GM21619 (cell line): ENCODE results near the gene TTYH2.
"Not testable (repeated sequence)": the region's sequence is repeated elsewhere in the genome, so short reads cannot be mapped to it uniquely, and the experiment has no call there.

ENCODE experiments used
- ATAC-seq: cut with Tn5 transposase; IDR thresholded peaks from one replicate; pipeline ENCODE4 v1.9.1; 2021; ENCODE audit not compliant: unreplicated experiment

Gene TTYH2

DNA sequence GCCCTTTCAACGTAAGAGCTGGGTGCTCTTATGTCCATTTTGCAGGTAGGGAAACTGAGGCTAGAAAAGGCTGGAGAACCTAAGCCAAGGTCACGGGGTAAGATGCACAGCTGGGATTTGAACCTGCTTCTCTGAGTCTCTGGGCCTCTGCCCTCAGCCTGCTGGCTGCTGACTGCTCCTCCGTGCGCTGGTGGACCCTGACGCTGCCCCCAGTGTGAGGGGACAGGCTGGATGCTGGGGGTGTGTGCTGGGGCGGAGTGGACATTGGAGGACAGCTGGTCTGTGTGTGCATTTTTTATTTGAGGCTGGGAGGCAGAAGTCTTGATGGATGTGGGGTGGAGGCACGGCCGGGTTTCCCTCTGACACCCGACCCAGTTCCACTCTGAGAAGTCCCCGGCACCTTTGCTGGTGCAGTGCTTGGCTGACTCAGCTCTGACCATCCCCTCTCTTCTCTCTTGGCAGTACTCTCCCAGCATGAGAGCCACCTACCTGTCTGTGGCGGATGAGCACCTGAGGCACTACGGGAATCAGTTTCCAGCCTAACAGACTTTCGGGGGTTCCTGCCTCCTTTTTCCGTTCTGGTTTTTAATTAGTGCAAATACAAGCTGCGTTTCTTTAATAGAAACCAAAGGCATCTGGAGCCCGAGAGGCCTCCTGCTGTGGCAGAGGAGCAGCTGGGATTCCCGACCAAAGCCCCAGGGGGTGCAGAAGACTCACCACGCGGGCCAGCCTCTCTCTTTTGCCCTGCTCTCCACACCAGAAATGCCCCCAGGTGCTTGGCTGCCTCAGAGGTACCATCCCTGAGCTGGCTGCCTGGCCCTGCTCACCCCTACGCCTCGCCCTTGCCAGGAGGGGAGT is 46.5 kb downstream of the TTYH2 start:
- no peak for ATAC-seq

DNA sequence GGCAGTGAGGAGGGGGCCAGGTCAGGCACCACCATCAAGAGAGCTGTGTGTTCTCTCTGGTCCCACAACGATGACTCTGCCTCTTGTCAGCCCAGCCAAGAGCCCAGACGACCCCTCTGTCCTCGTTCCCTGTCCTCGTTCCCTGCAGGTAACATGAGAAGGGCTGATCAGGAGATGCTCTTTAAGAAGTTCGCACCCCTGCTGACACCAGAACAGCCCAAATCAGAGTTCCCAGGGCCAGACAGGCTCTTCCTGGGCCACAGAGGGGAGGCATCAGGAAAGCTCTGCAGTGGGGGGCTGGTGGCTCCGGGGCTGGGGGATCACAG is 47.1 kb downstream of the TTYH2 start:
- ATAC-seq = no peak

- no peak for ATAC-seq
These were observed 49.2 kb downstream of the TTYH2 start for GRCh38 chr17:74262601-74263000.

- ATAC-seq = not testable (repeated sequence)
These were observed 53.7 kb downstream of the TTYH2 start for GRCh38 chr17:74267054-74267453.

DNA sequence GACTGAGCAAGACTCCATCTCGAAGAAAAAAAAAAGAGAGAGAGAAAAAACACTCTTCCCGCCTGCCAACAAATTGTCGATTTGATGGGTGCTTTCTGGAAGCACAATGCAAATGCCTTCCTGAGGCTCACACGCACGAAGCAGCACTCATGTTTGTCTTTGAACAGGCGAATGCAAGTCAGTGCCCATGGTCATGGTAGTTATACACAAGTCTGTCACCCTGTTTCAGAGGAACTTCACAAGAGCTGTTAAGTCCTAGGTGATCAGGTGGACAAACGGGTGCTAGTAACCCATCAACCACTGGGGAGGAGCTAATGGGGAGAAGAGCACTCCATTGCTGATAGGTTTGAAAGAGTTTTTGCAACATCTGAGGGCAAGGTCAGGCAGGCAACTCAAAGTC is 54.2 kb downstream of the TTYH2 start:
- ATAC-seq = no peak

DNA sequence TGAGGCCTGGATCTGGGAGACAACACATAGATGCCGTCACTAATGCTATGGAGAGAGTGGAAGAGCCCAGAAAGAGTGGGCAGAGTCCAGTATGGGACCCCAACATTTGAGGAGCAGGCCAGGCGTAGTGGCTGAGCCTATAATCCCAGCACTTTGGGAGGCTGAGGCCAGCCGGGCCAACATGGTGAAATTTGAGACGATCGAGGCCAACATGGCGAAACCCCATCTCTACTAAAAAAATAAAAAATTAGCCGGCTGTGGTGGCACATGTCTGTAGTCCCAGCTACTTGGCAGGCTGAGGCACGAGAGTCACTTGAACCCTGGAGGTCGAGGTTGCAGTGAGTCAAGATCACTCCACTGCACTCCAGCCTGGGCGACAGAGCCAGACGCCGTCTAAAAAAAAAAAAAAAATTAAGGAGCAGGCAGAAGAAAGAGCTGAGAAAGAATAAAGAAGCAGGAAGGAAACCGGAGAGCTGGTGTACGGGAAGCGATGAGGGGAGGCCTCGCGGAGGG is 54.7 kb downstream of the TTYH2 start:
- no peak for ATAC-seq

DNA sequence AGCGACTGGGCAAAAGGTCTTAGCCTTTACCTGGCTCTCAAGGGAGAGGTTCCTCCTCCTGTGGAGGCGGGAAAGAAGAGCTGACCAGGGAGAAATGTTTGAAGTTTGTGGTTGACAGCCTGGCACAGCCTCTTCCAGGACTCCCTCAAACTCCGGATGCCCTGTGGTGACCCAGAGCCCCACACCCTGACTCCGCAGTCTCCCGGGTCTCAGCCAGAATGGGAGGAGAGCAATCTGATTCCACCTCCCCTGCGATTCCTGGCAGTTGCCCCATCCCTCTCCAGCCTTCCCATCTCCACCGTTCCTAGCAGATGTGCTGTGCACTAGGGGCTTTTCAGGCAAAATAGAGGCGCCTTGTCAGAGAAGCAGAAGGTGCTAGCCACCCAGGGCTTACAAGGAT is 55.2 kb downstream of the TTYH2 start:
- ATAC-seq = no peak

DNA sequence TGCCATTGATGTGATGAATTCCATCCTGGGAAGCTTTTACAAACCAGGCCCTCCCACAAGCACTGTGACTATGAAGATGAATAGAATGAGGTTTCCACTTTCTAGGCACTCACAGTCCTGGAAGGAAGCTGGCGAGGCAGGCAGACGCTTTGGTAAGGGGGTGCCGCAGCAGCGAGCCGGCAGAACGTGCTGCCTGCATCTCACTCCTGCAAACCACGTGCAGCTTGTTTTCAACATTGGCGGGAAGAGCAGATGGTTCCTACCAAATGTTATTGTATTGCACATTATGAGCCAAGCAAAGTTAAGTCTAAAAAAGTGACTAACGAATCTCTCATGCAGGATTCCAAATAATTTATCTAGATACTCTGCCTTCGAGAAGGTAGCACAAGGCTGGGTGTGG is 57.0 kb downstream of the TTYH2 start:
- no peak for ATAC-seq

DNA sequence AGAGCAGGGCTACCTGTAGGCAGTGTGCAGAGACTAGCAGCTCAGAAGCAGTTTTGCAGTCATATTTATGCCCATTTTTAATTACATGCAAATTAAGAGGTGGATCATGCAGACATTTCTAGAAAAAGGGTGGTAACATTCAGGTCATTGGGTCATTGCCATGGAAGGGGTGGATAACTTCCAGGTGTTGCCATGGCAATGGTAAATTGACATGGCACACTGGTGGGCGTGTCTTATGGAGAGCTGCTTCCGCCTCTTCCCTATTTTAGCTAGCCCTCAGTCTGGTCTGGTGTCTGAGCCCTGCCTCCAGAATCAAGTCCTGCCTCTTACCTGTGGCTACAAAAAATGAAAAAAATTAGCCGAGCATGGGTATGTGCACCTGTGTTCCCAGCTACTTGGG is 57.9 kb downstream of the TTYH2 start:
- no peak for ATAC-seq

- ATAC-seq = no peak
These were observed 58.7 kb downstream of the TTYH2 start for GRCh38 chr17:74271901-74272561.

GRCh38 chr17:74272731-74273201 is 59.4 kb downstream of the TTYH2 start:
- ATAC-seq = no peak

DNA sequence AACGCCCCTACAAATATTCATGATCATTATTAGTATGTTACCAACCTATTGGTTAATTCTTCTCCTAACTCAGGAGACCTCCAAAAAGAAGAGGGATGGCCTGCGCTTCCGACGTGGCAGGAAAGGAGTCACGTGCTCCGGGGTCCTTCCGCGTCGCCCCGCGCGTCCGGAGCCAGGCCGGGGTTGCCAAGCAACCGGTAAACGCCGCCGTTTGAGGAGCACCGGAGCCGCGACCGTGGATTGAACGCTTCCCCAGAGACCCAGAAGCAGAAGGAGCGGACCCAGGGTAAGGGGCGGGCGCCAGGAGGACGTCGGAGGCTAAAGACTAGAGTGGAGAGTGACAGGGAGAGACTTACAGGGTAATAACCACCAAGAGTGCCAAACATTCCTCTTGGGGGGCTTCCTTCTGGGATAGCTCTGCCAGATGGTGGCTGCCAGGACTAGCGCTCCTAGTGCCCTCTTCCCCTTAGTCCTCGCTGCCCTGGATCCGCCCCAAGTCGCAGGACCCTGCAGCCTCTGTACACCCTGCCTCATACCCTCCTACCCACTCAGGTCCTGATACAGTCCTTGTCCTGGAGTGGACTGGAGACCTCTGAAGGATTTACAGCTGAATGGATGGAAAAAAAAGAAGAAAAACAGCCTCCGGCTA is 60.8 kb downstream of the TTYH2 start, which contains the start of gene DNAI2:
TSS of gene DNAI2 (plus strand) at position 175 of the 649 bp plus-strand sequence. CDS start 7,584 bp downstream, outside the sequence.
- ATAC-seq = no peak

DNA sequence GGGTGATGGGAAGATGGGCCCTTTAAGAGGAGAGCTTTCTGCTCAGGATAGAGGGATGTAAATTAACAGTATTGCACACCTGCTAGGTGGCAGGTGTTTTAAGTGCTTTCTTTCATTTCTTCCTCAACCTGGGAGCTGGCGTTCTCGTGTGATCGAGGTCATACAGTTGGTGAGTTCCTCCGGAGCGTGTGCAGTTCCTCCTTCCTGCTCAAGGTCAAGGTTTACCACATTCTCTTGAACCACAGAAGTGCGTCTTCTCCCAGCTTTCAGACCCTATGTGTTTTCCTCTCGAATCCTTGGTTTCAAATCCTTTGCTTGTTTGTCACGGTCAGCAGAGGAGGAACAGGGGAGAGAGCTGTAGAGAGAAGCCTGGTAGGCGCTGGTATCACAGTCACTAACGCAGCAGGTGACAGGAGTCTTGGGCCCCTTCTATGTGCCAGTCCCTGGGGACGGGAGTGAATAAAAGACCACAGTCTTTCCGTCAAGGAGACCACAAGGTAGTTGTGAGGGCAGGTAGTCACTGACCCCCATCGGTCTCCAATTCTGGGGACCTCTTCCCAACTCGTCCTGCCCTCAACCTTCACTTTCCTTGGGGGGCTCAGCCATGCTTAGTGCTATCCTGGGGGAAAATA is 61.5 kb downstream of the TTYH2 start:
- ATAC-seq = no peak

DNA sequence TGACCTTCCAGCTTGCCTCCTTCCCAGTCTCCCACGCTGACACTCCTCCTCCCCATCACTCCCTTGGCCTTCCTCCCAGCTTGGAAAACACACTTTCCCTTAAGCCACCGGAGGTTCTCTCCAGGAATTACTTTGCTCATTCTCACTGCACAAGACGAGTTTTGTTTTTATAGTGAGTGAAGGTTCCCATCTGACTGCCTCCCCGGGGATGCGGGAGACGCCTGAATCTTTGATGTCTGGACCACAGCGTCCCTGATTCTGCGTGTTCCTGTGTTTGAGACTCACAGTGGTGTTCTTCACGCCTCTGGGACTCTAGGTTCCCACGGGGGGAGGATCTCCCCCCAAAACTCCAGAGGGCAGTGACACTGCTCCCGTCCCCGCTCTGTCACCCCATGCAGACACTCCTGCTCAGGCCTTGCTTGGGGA is 62.7 kb downstream of the TTYH2 start:
- no peak for ATAC-seq

DNA sequence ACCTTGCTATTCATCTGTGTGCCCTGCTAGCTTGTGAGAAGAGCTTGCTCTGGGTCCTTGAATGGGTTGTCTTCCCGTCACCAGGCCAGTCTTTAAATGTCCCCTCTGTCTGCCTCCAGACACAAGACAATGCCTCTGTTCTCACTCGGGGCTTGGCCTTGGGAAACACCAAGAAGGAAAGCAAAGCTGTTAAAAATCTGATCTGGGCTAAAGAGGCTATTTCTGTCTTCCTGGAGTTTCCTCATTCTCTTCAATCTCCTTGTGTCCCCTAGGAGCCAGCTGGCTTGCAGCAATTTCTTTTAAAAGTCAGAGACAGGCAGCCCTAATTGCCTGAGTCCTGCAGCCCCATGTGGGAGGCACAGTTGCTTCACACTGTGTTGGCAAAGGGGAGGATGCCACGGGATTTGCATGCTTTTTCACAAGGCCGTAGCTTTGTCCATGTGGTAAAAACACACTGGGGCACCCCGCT is 63.2 kb downstream of the TTYH2 start:
- ATAC-seq = no peak

GRCh38 chr17:74277935-74278334 is 64.6 kb downstream of the TTYH2 start:
- ATAC-seq = no peak

DNA sequence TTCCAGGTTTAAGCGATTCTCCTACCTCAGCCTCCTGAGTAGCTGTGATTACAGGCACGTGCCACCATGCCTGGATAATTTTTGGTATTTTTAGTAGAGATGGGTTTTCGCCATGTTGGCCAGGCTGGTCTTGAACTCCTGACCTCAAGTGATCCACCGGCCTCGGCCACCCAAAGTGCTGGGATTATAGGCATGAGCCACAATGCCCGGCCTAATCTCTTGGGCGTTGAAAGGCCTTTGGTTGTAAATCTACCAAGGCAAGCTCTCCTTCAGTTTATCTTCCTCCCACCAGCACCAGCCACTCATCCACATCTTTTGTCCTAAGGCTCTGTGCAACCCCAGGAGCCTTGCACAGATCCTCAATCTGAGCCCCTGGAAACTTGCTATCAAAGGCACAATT is 66.2 kb downstream of the TTYH2 start:
- ATAC-seq = not testable (repeated sequence)

GRCh38 chr17:74280093-74280513 is 66.7 kb downstream of the TTYH2 start:
- no peak for ATAC-seq

DNA sequence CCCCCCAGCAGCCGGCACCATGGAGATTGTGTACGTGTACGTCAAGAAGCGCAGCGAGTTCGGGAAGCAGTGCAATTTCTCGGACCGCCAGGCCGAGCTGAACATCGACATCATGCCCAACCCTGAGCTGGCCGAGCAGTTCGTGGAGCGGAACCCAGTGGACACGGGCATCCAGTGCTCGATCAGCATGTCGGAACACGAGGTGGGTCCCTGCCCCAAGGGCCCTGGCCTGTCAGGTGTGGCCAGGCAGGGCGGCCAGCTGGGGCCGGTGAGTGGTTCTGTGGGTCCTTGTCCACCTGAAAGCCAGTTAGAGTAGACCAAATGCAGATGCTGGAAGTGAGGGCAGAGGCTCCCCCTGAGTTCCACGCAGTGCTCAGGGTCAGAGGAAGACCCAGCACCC is 68.4 kb downstream of the TTYH2 start:
- ATAC-seq = no peak

- ATAC-seq = not testable (repeated sequence)
These were observed 68.9 kb downstream of the TTYH2 start for GRCh38 chr17:74282274-74282586.
